ENCODE data around the gene DHH. TPM values are rescaled to one million over a fixed set of nuclear protein-coding genes. Genes with fewer than 3 reads are reported as not detected.
A peak's percentile ranks its signal among the peaks of the same experiment; 100 is the strongest.

Gene DHH
- total and polyA plus RNA-seq, 9 of the 15 experiments (the other 6 are each of a cell fraction or from before 2014, with no cell fraction given): 0.07 to 2.6 (median 0.54) TPM

GRCh38 chr12:49091056-49091835, 3.4 kb downstream of the DHH start (continued):
- TF ChIP-seq MBD1 (CRISPR knock-in tag; IDR thresholded peaks at IDR 0.05): peak; percentile 93; the same call in 1 of the 2 replicates
- TF ChIP-seq ZNF197 (CRISPR knock-in tag; IDR thresholded peaks at IDR 0.05; ENCODE audit: low read depth): no peak
- TF ChIP-seq MLX (CRISPR knock-in tag; conservative IDR thresholded peaks at IDR 0.05): no peak
- TF ChIP-seq HCFC1 (IDR thresholded peaks at IDR 0.05; ENCODE audit: low read depth, low read length): no peak
- TF ChIP-seq SMC3 (conservative IDR thresholded peaks at IDR 0.05; ENCODE audit: insufficient read depth, low read depth, low read length): no peak
- no peak for TF ChIP-seq C11orf30 (IDR thresholded peaks at IDR 0.05; ENCODE audit: low read depth)
- no peak for TF ChIP-seq ARID3B (CRISPR knock-in tag; IDR thresholded peaks at IDR 0.05; ENCODE audit: borderline replicate concordance)
- no peak for TF ChIP-seq ZNF282 (CRISPR knock-in tag; IDR thresholded peaks at IDR 0.05)
- TF ChIP-seq ZFP1 (CRISPR knock-in tag; IDR thresholded peaks at IDR 0.05): no peak
- TF ChIP-seq ATF6 (CRISPR knock-in tag; IDR thresholded peaks at IDR 0.05): no peak
- peak in 1 of 2 experiments; percentile 48 for TF ChIP-seq E2F6 (IDR thresholded peaks at IDR 0.05; ENCODE audit: borderline replicate concordance in 1 of 2, extremely low read depth in 1 of 2, insufficient read depth in 1 of 2, insufficient read length in 1 of 2, low read depth in 1 of 2, low read length in 1 of 2, poor library complexity in 1 of 2, severe bottlenecking in 1 of 2)
- TF ChIP-seq OTX1 (CRISPR knock-in tag; IDR thresholded peaks at IDR 0.05): no peak
- TF ChIP-seq JUN (IDR thresholded peaks at IDR 0.05; ENCODE audit: borderline replicate concordance, low read depth, low read length): no peak
- TF ChIP-seq JUN (CRISPR knock-in tag; IDR thresholded peaks at IDR 0.05; ENCODE audit: borderline replicate concordance): no peak
- no peak for TF ChIP-seq MYC (IDR thresholded peaks at IDR 0.05; ENCODE audit: low read depth, low read length)
- 0 out of 2 replicates have a peak, but pooled peaks have one; percentile 20 for TF ChIP-seq MYC (CRISPR knock-in tag; IDR thresholded peaks at IDR 0.05; ENCODE audit: borderline replicate concordance, low read depth)
- no peak for TF ChIP-seq USF2 (CRISPR knock-in tag; IDR thresholded peaks at IDR 0.05)
